ENCODE results near the gene NPAS3. TPM values are rescaled to one million over a fixed set of nuclear protein-coding genes. Genes with fewer than 3 reads are reported as not detected.

The NPAS3 gene
- total and polyA plus RNA-seq, 2 of the 8 experiments (the other 6 are each of a cell fraction or from before 2014, with no cell fraction given): 0.11 to 0.60 TPM

DNA sequence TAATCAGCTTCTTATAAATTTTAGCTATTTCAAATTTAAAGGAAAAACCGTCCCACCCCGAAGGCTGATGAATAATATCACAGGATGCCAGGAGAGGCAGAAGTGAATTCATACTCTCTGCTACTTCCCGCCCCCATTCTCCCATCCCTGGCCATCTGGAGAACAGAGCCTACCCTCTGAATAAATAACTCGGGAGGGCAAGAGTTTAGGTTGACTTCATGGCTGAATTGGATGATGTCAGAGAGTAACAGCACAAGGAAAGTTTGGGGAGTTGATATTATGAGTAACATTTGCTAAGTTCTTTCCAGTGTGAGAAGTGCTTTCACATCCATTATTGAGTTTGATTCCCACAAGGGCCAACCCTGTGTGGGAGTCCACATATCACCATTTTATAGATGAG, 770.6 kb downstream of the NPAS3 start:
- H4K20me1 ChIP-seq (replicated peaks in 1 of 2; ENCODE audit: control insufficient read depth in 1 of 2, insufficient read depth in 2 of 2, low read length in 2 of 2): no peaks in the 10 kb centered on the region
- H2BK5ac ChIP-seq (ENCODE audit: low read depth, low read length): no peak overlapping the region
- H3K18ac ChIP-seq (ENCODE audit: extremely low read depth, low read length): no peak overlapping the region
- no peak overlapping the region for H4K8ac ChIP-seq (ENCODE audit: extremely low read depth, insufficient read depth, low read length)
- WGBS, 2 experiments (ENCODE audit: extremely low coverage in 1 of 2, insufficient coverage in 1 of 2, insufficient read length in 1 of 2, insufficient replicate concordance in 2 of 2, low coverage in 1 of 2, low lambda C conversion rate in 2 of 2, missing lambda C conversion rate in 1 of 2): 89% methylated on average over 4 of the region's 4 CpGs; no CpG with 5 or more reads in 1 of the 2 experiments
- H4K5ac ChIP-seq (ENCODE audit: insufficient read length, low read depth, low read length): no peak overlapping the region
- no peaks in the 10 kb centered on the region for H3K36me3 ChIP-seq (ENCODE audit: control insufficient read depth in 2 of 4, insufficient read depth in 4 of 4, low read length in 3 of 4)
- no peak overlapping the region for H2BK15ac ChIP-seq (ENCODE audit: low read length)
- no peak overlapping the region for H3K27ac ChIP-seq (ENCODE audit: low read depth, low read length)
- DNase-seq (ENCODE audit: low read depth in 1 of 2, low spot score in 2 of 2): no peak
- no peaks in the 10 kb centered on the region for H3K27me3 ChIP-seq (replicated peaks in 1 of 4; ENCODE audit: control insufficient read depth in 3 of 4, extremely low read depth in 1 of 4, insufficient read depth in 3 of 4, low read length in 3 of 4)
- H3K79me2 ChIP-seq (ENCODE audit: control insufficient read depth in 1 of 2, insufficient read depth in 2 of 2, low read length in 2 of 2): no peaks in the 10 kb centered on the region
- H3K23ac ChIP-seq (ENCODE audit: insufficient read length): no peak overlapping the region
- H3K4ac ChIP-seq (replicated peaks; ENCODE audit: insufficient read length, low read depth, low read length): no peak overlapping the region
- no peak for FAIRE-seq
- H3K9me3 ChIP-seq (ENCODE audit: insufficient read depth in 2 of 2, low read depth in 1 of 2, low read length in 1 of 2): no peaks in the 10 kb centered on the region
- no peak overlapping the region for H2BK20ac ChIP-seq (ENCODE audit: low read length)
- H3K14ac ChIP-seq (ENCODE audit: insufficient read length): no peak overlapping the region
- H2AK5ac ChIP-seq (ENCODE audit: low read depth, low read length): no peak overlapping the region
- no peak overlapping the region for H3K4me2 ChIP-seq (ENCODE audit: insufficient read depth in 1 of 2, low read depth in 2 of 2, low read length in 2 of 2)
- no peak overlapping the region for H3K56ac ChIP-seq (replicated peaks; ENCODE audit: insufficient read length, low read depth, low read length)
- H3K4me3 ChIP-seq (ENCODE audit: extremely low read depth in 1 of 4, insufficient read depth in 2 of 4, low read depth in 3 of 4, low read length in 4 of 4): no peak overlapping the region
- no peak for TF ChIP-seq KDM1A (IDR thresholded peaks at IDR 0.05; ENCODE audit: borderline replicate concordance, low read length)
- no peak overlapping the region for H2BK120ac ChIP-seq (replicated peaks; ENCODE audit: low read depth, low read length)
- no peak overlapping the region for H4K91ac ChIP-seq (replicated peaks; ENCODE audit: insufficient read length, low read length)
- H3K79me1 ChIP-seq (ENCODE audit: low read depth, low read length): no peaks in the 10 kb centered on the region
- POLR2A ChIA-PET (ENCODE audit: partially characterized antibody): no interaction called here
- H3K9ac ChIP-seq (replicated peaks in 1 of 4; ENCODE audit: extremely low read depth in 1 of 4, low read depth in 3 of 4, low read length in 3 of 4): no peak overlapping the region
- no peaks in the 10 kb centered on the region for H3K23me2 ChIP-seq (ENCODE audit: low read depth, low read length)
- H2BK12ac ChIP-seq (ENCODE audit: low read depth, low read length): no peak overlapping the region
- H2AFZ ChIP-seq (ENCODE audit: low read length): no peak overlapping the region
- peaks cover 0 to 7% (median 1%) of the 10 kb centered on the region in 4 experiments; a peak in 2 of 7 replicates for H3K4me1 ChIP-seq (replicated peaks in 1 of 4; ENCODE audit: control insufficient read depth in 3 of 4, insufficient read depth in 4 of 4, low read length in 3 of 4)
- CTCF ChIA-PET (ENCODE audit: partially characterized antibody): no interaction called here

Measured in H1 (cell line).